HFFc6 (cell line): ENCODE data around the gene SRGAP1. TPM values are rescaled to one million over a fixed set of nuclear protein-coding genes. Genes with fewer than 3 reads are reported as not detected.

Experiments
- DNase-seq: peaks from one replicate; pipeline ENCODE4 v3.0.0-alpha.2; 2018
- H3K27ac Mint-ChIP-seq: 2 replicates; pipeline ENCODE4 v1.8.0; 2020; ENCODE audit warnings: mild to moderate bottlenecking, mixed read lengths
- H3K27me3 Mint-ChIP-seq: 2 replicates; pipeline ENCODE4 v1.8.0; 2021; ENCODE audit warnings: mild to moderate bottlenecking, moderate library complexity, mixed read lengths; ENCODE audit not compliant: insufficient read depth
- H3K36me3 Mint-ChIP-seq: 2 replicates; pipeline ENCODE4 v1.8.0; 2021; ENCODE audit warnings: low read depth, mixed read lengths
- H3K4me1 Mint-ChIP-seq: 2 replicates; pipeline ENCODE4 v1.8.0; 2020; ENCODE audit warnings: low read depth, mixed read lengths
- H3K4me3 Mint-ChIP-seq: 2 replicates; pipeline ENCODE4 v1.8.0; 2020; ENCODE audit warnings: mild to moderate bottlenecking, moderate library complexity, mixed read lengths
- H3K9me3 Mint-ChIP-seq: 2 replicates; pipeline ENCODE4 v1.8.0; 2020; ENCODE audit warnings: mild to moderate bottlenecking, mixed read lengths
- total RNA-seq, 6 experiments: library from RNA; stranded (reverse); fragmentation: NEBNext Ultra II Directional; extraction: Animal tissue kit (Norgen Biotek cat#: 25700); gene quantifications; 2 replicates in 1 of 6; 3 replicates in 5 of 6; pipeline ENCODE4 v1.2.3, GENCODE V29; 2021
- TF ChIP-seq, protein P1 (sequence below): fragments of 200-600 bp; sonication (generic); IDR thresholded peaks from 2 replicates; pipeline ENCODE4 v1.5.0; 2021; ENCODE audit warnings: antibody characterized with exemption, mild to moderate bottlenecking

SRGAP1 gene
- total RNA-seq, 6 experiments from 2014 or later = 35.7 to 45.8 (median 40.9) TPM

DNA sequence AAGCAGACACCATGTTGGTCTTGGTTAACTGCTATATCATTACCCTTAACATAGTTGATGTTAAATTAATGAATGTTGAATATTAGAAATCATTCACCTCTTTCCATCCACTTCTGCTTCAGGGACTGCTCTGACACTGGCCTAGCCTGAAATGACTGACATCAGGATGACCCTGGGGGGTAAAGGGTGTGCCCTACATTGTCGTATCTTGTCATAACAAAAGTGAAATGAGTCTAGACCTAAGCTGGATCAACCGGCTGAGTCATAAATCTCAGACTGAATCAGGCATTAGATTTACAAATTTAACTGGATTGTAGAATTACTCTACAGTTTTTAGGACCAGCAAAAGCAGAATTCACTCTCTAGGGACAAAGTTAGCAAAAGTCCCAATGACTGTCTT, 342.3 kb downstream of the SRGAP1 start:
- H3K9me3 Mint-ChIP-seq = no peaks in the 10 kb centered on the region
- DNase-seq = peak; percentile 26
- peak overlapping the region; percentile 72 for H3K4me3 Mint-ChIP-seq
- TF ChIP-seq, protein P1, sequence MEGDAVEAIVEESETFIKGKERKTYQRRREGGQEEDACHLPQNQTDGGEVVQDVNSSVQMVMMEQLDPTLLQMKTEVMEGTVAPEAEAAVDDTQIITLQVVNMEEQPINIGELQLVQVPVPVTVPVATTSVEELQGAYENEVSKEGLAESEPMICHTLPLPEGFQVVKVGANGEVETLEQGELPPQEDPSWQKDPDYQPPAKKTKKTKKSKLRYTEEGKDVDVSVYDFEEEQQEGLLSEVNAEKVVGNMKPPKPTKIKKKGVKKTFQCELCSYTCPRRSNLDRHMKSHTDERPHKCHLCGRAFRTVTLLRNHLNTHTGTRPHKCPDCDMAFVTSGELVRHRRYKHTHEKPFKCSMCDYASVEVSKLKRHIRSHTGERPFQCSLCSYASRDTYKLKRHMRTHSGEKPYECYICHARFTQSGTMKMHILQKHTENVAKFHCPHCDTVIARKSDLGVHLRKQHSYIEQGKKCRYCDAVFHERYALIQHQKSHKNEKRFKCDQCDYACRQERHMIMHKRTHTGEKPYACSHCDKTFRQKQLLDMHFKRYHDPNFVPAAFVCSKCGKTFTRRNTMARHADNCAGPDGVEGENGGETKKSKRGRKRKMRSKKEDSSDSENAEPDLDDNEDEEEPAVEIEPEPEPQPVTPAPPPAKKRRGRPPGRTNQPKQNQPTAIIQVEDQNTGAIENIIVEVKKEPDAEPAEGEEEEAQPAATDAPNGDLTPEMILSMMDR = no peak
- H3K36me3 Mint-ChIP-seq = no peaks in the 10 kb centered on the region
- peak overlapping the region; percentile 87 for H3K27ac Mint-ChIP-seq
- no peaks in the 10 kb centered on the region for H3K27me3 Mint-ChIP-seq
- H3K4me1 Mint-ChIP-seq = peaks cover 71% of the 10 kb centered on the region

DNA sequence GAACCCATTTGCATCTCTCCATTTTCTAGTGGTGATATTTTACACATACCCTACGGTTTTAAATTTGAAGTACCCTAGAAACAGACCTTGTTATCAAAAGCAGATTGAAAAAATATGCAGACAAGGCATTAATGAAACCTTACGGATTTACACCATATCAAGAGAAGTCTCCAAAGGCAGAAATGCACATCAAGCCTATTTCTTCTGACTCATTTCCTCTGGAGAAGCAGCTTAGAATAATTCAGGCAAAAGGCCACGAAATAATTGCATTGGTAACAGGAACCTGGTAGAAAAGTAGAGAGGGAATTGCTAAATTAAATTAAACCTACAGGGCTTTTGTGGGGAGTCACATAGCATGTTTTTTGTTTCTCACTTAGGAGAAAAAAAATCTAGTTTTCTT, 342.9 kb downstream of the SRGAP1 start:
- H3K9me3 Mint-ChIP-seq = no peaks in the 10 kb centered on the region
- TF ChIP-seq, protein P1 = no peak
- peaks cover 65% of the 10 kb centered on the region for H3K4me1 Mint-ChIP-seq
- H3K36me3 Mint-ChIP-seq = peaks cover 2% of the 10 kb centered on the region; the same call in 1 of the 2 replicates
- peak overlapping the region; percentile 87 for H3K27ac Mint-ChIP-seq
- peak; percentile 72 for DNase-seq
- no peaks in the 10 kb centered on the region for H3K27me3 Mint-ChIP-seq
- peak overlapping the region; percentile 72 for H3K4me3 Mint-ChIP-seq

DNA sequence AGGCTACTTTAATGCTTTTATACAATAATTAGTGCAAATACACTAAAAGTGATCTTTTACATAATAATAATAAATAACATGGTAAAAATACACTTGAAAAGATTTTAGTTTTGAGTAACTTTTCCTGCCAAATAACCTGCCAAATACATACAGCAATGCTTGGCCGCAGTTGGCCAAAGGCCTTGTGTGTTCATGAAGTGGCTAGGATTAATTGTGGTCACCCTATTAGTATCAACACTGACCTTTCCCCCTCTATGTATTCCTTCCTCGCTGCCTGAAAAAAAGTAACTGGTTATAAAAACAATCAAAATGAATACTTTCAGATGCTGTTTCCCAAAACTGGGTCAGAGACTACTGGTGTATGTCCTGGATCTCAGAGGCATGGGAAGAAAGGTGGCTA, 343.3 kb downstream of the SRGAP1 start:
- DNase-seq = no peak
- peaks cover 61% of the 10 kb centered on the region for H3K4me1 Mint-ChIP-seq
- H3K27ac Mint-ChIP-seq = peak overlapping the region; percentile 87
- peaks cover 6% of the 10 kb centered on the region for H3K36me3 Mint-ChIP-seq
- H3K27me3 Mint-ChIP-seq = no peaks in the 10 kb centered on the region
- H3K4me3 Mint-ChIP-seq = peak overlapping the region; percentile 38
- H3K9me3 Mint-ChIP-seq = no peaks in the 10 kb centered on the region
- TF ChIP-seq, protein P1 = no peak

DNA sequence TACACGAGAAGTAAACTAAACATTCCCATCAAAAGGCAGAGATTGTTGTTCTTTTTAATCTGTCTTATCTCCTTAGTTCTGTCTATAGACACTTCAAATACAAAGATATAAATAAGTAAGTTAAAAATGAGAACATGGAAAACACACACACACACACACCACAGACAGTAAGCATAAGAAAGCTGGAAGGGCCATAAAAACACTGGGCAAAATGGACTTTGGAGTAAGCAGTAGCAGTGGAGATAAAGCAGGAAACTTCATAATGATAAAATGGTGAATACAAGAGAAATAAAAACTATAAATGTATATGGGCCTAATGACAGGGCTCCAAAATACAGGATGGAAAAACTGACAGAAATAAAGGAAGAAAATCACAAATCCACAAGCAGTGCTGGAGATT, 345.0 kb downstream of the SRGAP1 start:
- no peak overlapping the region for H3K4me3 Mint-ChIP-seq
- TF ChIP-seq, protein P1 = no peak
- H3K9me3 Mint-ChIP-seq = no peaks in the 10 kb centered on the region
- H3K36me3 Mint-ChIP-seq = peaks cover 19% of the 10 kb centered on the region
- DNase-seq = no peak
- peaks cover 43% of the 10 kb centered on the region for H3K4me1 Mint-ChIP-seq
- peak overlapping the region; percentile 0; the same call in 1 of the 2 replicates for H3K27ac Mint-ChIP-seq
- no peaks in the 10 kb centered on the region for H3K27me3 Mint-ChIP-seq

DNA sequence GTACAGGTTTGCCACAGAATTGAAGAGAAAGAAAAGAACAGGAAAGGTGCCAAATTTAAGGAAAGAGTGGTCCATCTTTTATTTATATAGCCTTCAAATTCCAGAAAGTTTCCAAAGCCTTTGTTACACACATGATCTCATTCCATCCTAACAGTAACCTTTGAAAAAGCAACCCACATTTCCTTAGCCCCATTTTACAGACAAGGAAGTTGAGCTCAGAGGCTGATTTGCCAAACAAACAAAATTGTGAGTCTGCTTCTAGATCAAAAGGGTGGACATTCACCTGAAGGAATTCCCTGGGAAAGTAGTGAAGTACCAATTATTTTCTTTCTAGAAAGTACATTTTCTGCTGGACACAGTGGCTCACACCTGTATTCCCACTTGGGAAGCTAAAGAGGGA, 345.6 kb downstream of the SRGAP1 start:
- no peak overlapping the region for H3K27ac Mint-ChIP-seq
- DNase-seq = no peak
- H3K4me3 Mint-ChIP-seq = no peak overlapping the region
- no peaks in the 10 kb centered on the region for H3K27me3 Mint-ChIP-seq
- no peaks in the 10 kb centered on the region for H3K9me3 Mint-ChIP-seq
- peaks cover 19% of the 10 kb centered on the region for H3K36me3 Mint-ChIP-seq
- peaks cover 38% of the 10 kb centered on the region for H3K4me1 Mint-ChIP-seq
- TF ChIP-seq, protein P1 = no peak
